SK-N-SH (cell line): ENCODE results near the gene SPI1. TPM values are rescaled to one million over a fixed set of nuclear protein-coding genes. Genes with fewer than 3 reads are reported as not detected.

Experiments
- CTCF ChIA-PET: fragments of 300-600, 350-600 bp; formaldehyde crosslinking; extraction: SDS; loops from one replicate; lab custom pipeline; 2021; lab: Yijun Ruan, JAX
- POLR2A ChIA-PET: fragments of 350-600 bp; sonication (Branson Sonifier 250); formaldehyde crosslinking; extraction: SDS; loops from one replicate; lab custom pipeline; 2020; ENCODE audit warnings: antibody characterized with exemption, inconsistent platforms; lab: Yijun Ruan, JAX
- DNase-seq: peaks from one replicate; pipeline ENCODE4 v3.0.0; 2012
- H2AFZ ChIP-seq: fragments of 200-600 bp; sonication (generic); 2 replicates; pipeline ENCODE4 v1.8.1; 2016; ENCODE audit warnings: antibody characterized with exemption, mild to moderate bottlenecking, low read depth
- H3F3A ChIP-seq: fragments of 200-600 bp; sonication (generic); replicated peaks from 2 replicates; pipeline ENCODE3; 2016; ENCODE audit warnings: antibody characterized with exemption, mild to moderate bottlenecking; ENCODE audit not compliant: insufficient read depth
- H3K27ac ChIP-seq, 2 experiments: fragments of 200-500 bp in 1 of 2; fragments of 200-600 bp in 1 of 2; sonication (Bioruptor generic) in 1 of 2; sonication (generic), shearing (Covaris generic) in 1 of 2; 2 replicates each; pipeline versions ENCODE4 v1.5.1 to v1.6.1; 2014 to 2016; ENCODE audit warnings: low read depth in 2 of 2, inconsistent platforms in 1 of 2, low read length in 1 of 2, mild to moderate bottlenecking in 1 of 2, mixed read lengths in 1 of 2
- H3K27me3 ChIP-seq: fragments of 200-600 bp; sonication (generic), shearing (Covaris generic); 2 replicates; pipeline ENCODE4 v1.6.1; 2016; ENCODE audit warnings: mixed run types; ENCODE audit not compliant: insufficient read depth
- H3K36me3 ChIP-seq, 2 experiments: fragments of 200-500 bp in 1 of 2; fragments of 200-600 bp in 1 of 2; sonication (Bioruptor generic) in 1 of 2; sonication (generic) in 1 of 2; replicated peaks in 1 of 2; 2 replicates each; pipeline versions ENCODE3 to v1.5.1; 2014 to 2016; ENCODE audit warnings: low read length in 1 of 2, mild to moderate bottlenecking in 1 of 2; ENCODE audit not compliant: insufficient read depth in 2 of 2, control insufficient read depth in 1 of 2
- H3K4me1 ChIP-seq, 2 experiments: fragments of 200-500 bp in 1 of 2; fragments of 200-600 bp in 1 of 2; sonication (Bioruptor generic) in 1 of 2; sonication (generic), shearing (Covaris generic) in 1 of 2; 2 replicates each; pipeline versions ENCODE4 v1.5.1 to v1.6.1; 2014 to 2016; ENCODE audit warnings: low read depth in 1 of 2, low read length in 1 of 2, mixed run types in 1 of 2; ENCODE audit not compliant: insufficient read depth in 2 of 2, control insufficient read depth in 1 of 2
- H3K4me2 ChIP-seq: fragments of 200-600 bp; sonication (generic), shearing (Covaris generic); 2 replicates; pipeline ENCODE4 v1.6.1; 2017; ENCODE audit warnings: mixed run types
- H3K4me3 ChIP-seq, 2 experiments: fragments of 200-500 bp in 1 of 2; fragments of 200-600 bp in 1 of 2; sonication (Bioruptor generic) in 1 of 2; sonication (generic), shearing (Covaris generic) in 1 of 2; 2 replicates each; pipeline versions ENCODE4 v1.5.1 to v1.8.1; 2014 to 2016; ENCODE audit warnings: low read depth in 2 of 2, inconsistent platforms in 1 of 2, low read length in 1 of 2, mild to moderate bottlenecking in 1 of 2, mixed read lengths in 1 of 2, moderate library complexity in 1 of 2
- H3K79me2 ChIP-seq: fragments of 200-600 bp; sonication (generic); 2 replicates; pipeline ENCODE4 v1.8.1; 2017; ENCODE audit warnings: mild to moderate bottlenecking; ENCODE audit not compliant: insufficient read depth
- H3K9ac ChIP-seq: fragments of 200-600 bp; sonication (generic); 2 replicates; pipeline ENCODE4 v1.6.1; 2017; ENCODE audit warnings: mixed run types
- H3K9me2 ChIP-seq: fragments of 200-600 bp; sonication (generic); 2 replicates; pipeline ENCODE4 v1.6.1; 2017; ENCODE audit warnings: mixed run types
- H3K9me3 ChIP-seq: fragments of 200-600 bp; sonication (generic); 2 replicates; pipeline ENCODE4 v1.6.1; 2017; ENCODE audit warnings: mixed run types, mild to moderate bottlenecking, moderate library complexity
- H4K20me1 ChIP-seq: fragments of 200-600 bp; sonication (generic); 2 replicates; pipeline ENCODE4 v1.6.1; 2017; ENCODE audit warnings: mild to moderate bottlenecking, mixed run types; ENCODE audit not compliant: insufficient read depth
- CHD2 ChIP-seq: fragments of 150-350 bp; IDR thresholded peaks from 2 replicates; pipeline ENCODE4 v1.6.1; 2018; ENCODE audit warnings: low read length; ENCODE audit not compliant: partially characterized antibody
- CTCF ChIP-seq: fragments of 200-600 bp; sonication (generic); IDR thresholded peaks from 2 replicates; pipeline ENCODE4 v1.6.1; 2017; ENCODE audit warnings: antibody characterized with exemption, mild to moderate bottlenecking, moderate library complexity
- EP300 ChIP-seq, 2 experiments: IDR thresholded peaks; 2 replicates each; pipeline versions ENCODE4 v1.4.0 to v1.6.1; 2012; ENCODE audit warnings: borderline replicate concordance in 1 of 2, low read depth in 1 of 2, low read length in 1 of 2
- EZH2phosphoT487 ChIP-seq: fragments of 200-600 bp; sonication (generic); IDR thresholded peaks from 2 replicates; pipeline ENCODE4 v1.6.1; 2017; ENCODE audit warnings: low read depth, mixed run types, mild to moderate bottlenecking, antibody characterized with exemption, moderate library complexity, borderline replicate concordance
- GABPA ChIP-seq: IDR thresholded peaks from 2 replicates; pipeline ENCODE4 v1.4.0; 2012; ENCODE audit warnings: low read depth, mild to moderate bottlenecking
- GATA2 ChIP-seq: sonication (generic); formaldehyde crosslinking; IDR thresholded peaks from 2 replicates; pipeline ENCODE4 v1.5.0; 2020; ENCODE audit warnings: mild to moderate bottlenecking, missing genetic modification reagents
- MEF2A ChIP-seq: IDR thresholded peaks from 2 replicates; pipeline ENCODE4 v1.4.0; 2012; ENCODE audit warnings: low read depth, borderline replicate concordance
- NRF1 ChIP-seq: IDR thresholded peaks from 2 replicates; pipeline ENCODE4 v1.6.1; 2012; ENCODE audit warnings: low read depth, mild to moderate bottlenecking, low read length
- RAD21 ChIP-seq: IDR thresholded peaks from 2 replicates; pipeline ENCODE4 v1.6.1; 2012; ENCODE audit warnings: mild to moderate bottlenecking, low read length
- RCOR1 ChIP-seq: fragments of 150-350 bp; IDR thresholded peaks from 2 replicates; pipeline ENCODE4 v1.6.1; 2017; ENCODE audit warnings: antibody characterized with exemption, low read length
- REST ChIP-seq: IDR thresholded peaks from 2 replicates; pipeline ENCODE4 v1.6.1; 2012; ENCODE audit warnings: mild to moderate bottlenecking, low read depth, low read length, moderate library complexity
- RFX5 ChIP-seq: IDR thresholded peaks from 2 replicates; pipeline ENCODE4 v1.6.1; 2012; ENCODE audit warnings: mild to moderate bottlenecking, improper control_type of control experiment, low read length
- SIN3A ChIP-seq: IDR thresholded peaks from 2 replicates; pipeline ENCODE4 v1.6.1; 2012; ENCODE audit warnings: low read depth, mild to moderate bottlenecking, low read length, moderate library complexity, borderline replicate concordance
- SMC3 ChIP-seq: IDR thresholded peaks from 2 replicates; pipeline ENCODE4 v1.6.1; 2012; ENCODE audit warnings: low read depth, low read length, improper control_type of control experiment
- TAF1 ChIP-seq: IDR thresholded peaks from 2 replicates; pipeline ENCODE4 v1.6.1; 2012; ENCODE audit warnings: low read depth, mild to moderate bottlenecking, low read length, moderate library complexity, borderline replicate concordance
- WGBS: methylation state at CpG from one replicate; pipeline ENCODE4 v1.1.6; 2017; ENCODE audit warnings: low lambda C conversion rate; 5-methylcytosine and 5-hydroxymethylcytosine counted together
- polyA plus RNA-seq, 3 experiments: library from polyadenylated mRNA; depleted of rRNA; stranded (reverse); fragments of >200 nt; gene quantifications; 2 replicates each; pipeline ENCODE4 v1.2.3, GENCODE V29; 2012

Gene SPI1
- polyA plus RNA-seq, 1 of the 3 experiments (the other 2 are of a cell fraction), result not detected

GRCh38 chr11:47329431-47329986 is 48.8 kb downstream of the SPI1 start:
- CTCF ChIA-PET, result interaction anchor here (0.9 to 1.9 kb wide), 4 partner anchors 12 to 82 kb away, joined by 3 to 8 read pairs (median 4); no protein-coding TSS in a partner anchor
- H2AFZ ChIP-seq, result no peak overlapping the region

GRCh38 chr11:47328449-47329390 is 49.6 kb downstream of the SPI1 start:
- H4K20me1 ChIP-seq, result no peaks in the 10 kb centered on the region
- H3K9me3 ChIP-seq, result no peaks in the 10 kb centered on the region
- no peaks in the 10 kb centered on the region for H3K4me1 ChIP-seq
- H3K4me2 ChIP-seq, result no peak overlapping the region
- WGBS, result 90% methylated on average over 26 of the region's 29 CpGs
- H3K27ac ChIP-seq, result no peak overlapping the region
- H3K4me3 ChIP-seq, result no peak overlapping the region
- no peak overlapping the region for H2AFZ ChIP-seq
- POLR2A ChIA-PET, result no interaction called here
- no peaks in the 10 kb centered on the region for H3K79me2 ChIP-seq
- TF ChIP-seq RFX5 (no peak), RAD21 (no peak), CTCF (no peak), MEF2A (no peak), NRF1 (no peak), GATA2 (CRISPR knock-in tag) (no peak), SMC3 (no peak), REST (no peak), EZH2phosphoT487 (no peak), GABPA (no peak), RCOR1 (no peak), TAF1 (no peak), EP300 (IDR thresholded peaks at IDR 0.05; ENCODE audit: borderline replicate concordance in 1 of 2, low read depth in 1 of 2, low read length in 1 of 2) (no peak), SIN3A (no peak), CHD2 (no peak)
- no peaks in the 10 kb centered on the region for H3K27me3 ChIP-seq
- H3K9me2 ChIP-seq, result no peaks in the 10 kb centered on the region
- DNase-seq, result no peak
- H3K36me3 ChIP-seq, result peaks cover 0 to 33% of the 10 kb centered on the region in 2 experiments
- no peaks in the 10 kb centered on the region for H3F3A ChIP-seq
- CTCF ChIA-PET, result interaction anchor here (0.7 to 1.9 kb wide), 2 partner anchors 26 kb away, joined by 3 to 8 read pairs; no protein-coding TSS in a partner anchor
- no peak overlapping the region for H3K9ac ChIP-seq

More at GRCh38 chr11:47329431-47329986, 48.8 kb downstream of the SPI1 start:
- Histone ChIP-seq H3K4me1 (no peaks in the 10 kb centered on the region), H3K4me2 (no peak overlapping the region), H3K36me3 (peaks cover 0 to 33% of the 10 kb centered on the region in 2 experiments), H3K9ac (no peak overlapping the region), H4K20me1 (no peaks in the 10 kb centered on the region), H3K79me2 (no peaks in the 10 kb centered on the region), H3K27me3 (no peaks in the 10 kb centered on the region), H3F3A (no peaks in the 10 kb centered on the region), H3K9me2 (no peaks in the 10 kb centered on the region), H3K9me3 (no peaks in the 10 kb centered on the region), H3K27ac (no peak overlapping the region), H3K4me3 (no peak overlapping the region)
- peak; percentile 15 for DNase-seq
- no peak for TF ChIP-seq GABPA
- POLR2A ChIA-PET, result no interaction called here
- 93% methylated on average over 5 of the region's 12 CpGs for WGBS
